ENCODE measurements around the gene GRIFIN.

GRIFIN gene

GRCh38 chr7:2432910-2433712, 43.1 kb downstream of the GRIFIN start:
- DNase-seq: no peak

GRCh38 chr7:2431260-2431867, 44.8 kb downstream of the GRIFIN start:
- no peak for DNase-seq

- no peak for DNase-seq
Measured at GRCh38 chr7:2425749-2426148, 50.4 kb downstream of the GRIFIN start.
